HG02973 (cell line): ENCODE measurements around the gene SERPINA1.

Source experiments
- ATAC-seq: cut with Tn5 transposase; IDR thresholded peaks from one replicate; pipeline ENCODE4 v1.9.1; 2021; ENCODE audit warnings: moderate library complexity; ENCODE audit not compliant: unreplicated experiment

SERPINA1 gene

DNA sequence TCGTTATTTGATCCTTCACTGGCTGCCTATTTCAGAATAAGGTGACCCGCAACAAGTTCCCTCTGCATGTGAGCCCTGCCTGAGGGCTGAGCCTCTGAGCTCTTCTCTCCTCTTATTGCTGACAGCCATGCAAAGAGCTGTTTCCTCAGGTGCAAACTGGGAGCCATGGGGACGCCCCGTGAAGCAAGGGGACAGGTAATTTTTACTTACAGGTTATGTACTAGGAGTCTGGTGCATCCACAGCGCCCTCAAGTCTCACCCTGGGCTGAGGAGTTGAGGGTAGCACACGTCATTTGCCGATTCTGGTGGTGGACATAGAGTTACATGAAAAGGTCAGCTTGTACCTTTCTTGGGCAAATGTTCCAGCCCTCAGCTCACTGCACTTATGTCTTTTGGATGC, 39.1 kb downstream of the SERPINA1 start:
- ATAC-seq: no peak

DNA sequence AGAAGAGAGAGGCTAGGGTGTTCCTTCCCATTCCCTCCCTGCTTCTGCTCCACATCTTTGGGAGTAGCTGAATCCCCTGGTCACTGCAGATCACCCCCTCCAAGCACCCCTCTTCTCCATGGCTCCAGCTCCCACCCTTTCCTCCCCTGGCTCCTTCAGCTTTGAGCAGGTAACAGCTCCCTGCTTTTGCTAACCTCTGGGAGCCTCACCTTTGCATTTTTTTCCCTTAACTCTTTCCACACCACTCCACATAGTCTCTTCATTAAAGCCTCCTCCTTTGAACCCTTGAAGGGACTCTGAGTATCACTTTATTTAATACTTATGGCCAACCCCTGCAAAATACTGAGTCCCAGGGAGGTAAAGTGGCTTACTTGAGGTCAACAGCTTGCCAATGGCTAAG, 39.6 kb downstream of the SERPINA1 start:
- ATAC-seq: no peak

DNA sequence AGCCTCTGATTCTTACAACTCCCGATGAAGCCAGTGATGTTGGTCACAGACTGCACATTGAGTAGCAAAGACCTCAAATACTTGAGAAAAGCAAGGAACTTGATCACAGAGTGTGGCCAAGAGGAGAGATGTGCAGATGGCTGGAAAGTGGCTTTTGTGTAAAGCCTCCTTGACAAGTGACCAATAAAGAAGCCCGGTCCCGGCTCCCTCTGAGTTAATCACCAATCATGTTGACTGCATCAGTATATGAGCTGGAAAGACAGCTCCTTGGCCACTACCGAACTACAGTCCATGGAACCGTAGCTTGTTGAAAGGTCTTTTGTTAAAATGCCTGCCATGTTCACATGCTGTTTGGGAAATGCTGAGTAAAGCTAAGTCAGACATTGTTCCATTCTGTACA, 41.6 kb downstream of the SERPINA1 start:
- peak; percentile 27 for ATAC-seq

DNA sequence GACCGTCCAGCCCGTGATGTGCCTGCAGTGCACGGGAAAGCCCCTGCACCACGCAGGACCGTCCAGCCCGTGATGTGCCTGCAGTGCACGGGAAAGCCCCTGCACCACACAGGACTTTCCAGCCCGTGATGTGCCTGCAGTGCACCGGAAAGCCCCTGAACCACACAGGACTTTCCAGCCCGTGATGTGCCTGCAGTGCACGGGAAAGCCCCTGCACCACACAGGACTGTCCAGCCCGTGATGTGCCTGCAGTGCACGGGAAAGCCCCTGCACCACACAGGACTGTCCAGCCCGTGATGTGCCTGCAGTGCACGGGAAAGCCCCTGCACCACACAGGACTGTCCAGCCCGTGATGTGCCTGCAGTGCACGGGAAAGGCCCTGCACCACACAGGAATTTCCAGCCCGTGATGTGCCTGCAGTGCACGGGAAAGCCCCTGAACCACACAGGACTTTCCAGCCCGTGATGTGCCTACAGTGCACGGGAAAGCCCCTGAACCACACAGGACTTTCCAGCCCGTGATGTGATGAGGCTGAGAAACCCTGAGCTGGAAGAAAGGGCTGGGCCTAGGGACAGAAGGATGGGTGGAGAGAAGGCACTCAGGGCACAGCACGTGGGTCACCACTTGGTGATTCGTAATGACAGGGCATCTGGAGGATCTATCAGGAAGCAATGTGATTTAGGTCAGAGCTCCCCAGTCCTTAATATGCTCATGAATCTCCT, 42.2 kb downstream of the SERPINA1 start:
- ATAC-seq: peak; percentile 77

DNA sequence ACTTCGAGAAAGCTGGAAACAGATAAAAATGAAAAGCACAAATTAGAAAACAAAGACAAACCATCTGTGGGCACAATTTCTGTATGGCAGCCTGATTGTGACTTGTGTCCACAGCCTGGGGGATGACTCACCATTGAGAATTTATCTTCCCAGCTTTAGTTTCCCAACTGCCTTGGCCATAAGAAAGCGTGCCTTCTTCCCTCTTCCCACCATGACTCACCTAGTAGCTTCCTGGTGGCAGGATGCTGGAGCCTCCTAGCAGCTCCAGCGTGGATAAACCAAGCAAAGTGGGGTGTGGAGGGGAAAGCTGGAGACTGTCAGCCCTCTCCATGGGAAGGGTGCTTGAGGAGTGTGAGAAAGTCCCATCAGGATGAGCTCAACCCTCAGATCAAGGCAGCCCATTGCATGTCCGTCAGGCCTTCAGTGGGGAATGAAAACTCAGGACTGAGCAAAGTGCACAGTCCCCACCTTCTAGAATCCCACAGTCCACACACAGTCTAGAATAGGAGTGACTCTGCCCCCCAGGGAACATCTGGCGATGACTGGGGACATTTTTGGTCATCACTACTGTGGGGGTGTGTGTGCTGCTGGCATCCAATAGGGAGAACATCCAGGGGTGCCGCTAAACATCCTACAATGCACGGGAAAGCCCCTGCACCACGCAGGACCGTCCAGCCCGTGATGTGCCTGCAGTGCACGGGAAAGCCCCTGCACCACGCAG, 42.9 kb downstream of the SERPINA1 start:
- ATAC-seq: no peak

DNA sequence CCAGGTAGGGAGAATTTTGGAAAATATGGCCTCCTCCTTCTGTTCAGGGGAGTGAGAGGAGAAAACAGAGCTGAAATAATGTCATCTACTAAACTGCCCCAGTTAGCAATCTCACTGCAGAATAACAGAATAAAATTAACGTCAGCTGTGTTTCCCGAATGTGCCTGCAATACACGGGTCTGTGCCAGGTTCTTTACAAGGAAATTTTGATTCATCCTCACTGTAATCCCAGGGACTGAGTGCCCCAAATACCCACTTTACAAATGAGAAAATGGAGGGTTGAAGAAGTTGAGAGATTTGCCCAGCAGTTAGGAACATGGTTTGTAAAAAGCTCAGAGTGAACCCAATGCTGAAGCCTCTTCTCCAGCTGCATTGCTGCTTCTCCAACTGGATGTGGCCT, 44.0 kb downstream of the SERPINA1 start:
- ATAC-seq: no peak

DNA sequence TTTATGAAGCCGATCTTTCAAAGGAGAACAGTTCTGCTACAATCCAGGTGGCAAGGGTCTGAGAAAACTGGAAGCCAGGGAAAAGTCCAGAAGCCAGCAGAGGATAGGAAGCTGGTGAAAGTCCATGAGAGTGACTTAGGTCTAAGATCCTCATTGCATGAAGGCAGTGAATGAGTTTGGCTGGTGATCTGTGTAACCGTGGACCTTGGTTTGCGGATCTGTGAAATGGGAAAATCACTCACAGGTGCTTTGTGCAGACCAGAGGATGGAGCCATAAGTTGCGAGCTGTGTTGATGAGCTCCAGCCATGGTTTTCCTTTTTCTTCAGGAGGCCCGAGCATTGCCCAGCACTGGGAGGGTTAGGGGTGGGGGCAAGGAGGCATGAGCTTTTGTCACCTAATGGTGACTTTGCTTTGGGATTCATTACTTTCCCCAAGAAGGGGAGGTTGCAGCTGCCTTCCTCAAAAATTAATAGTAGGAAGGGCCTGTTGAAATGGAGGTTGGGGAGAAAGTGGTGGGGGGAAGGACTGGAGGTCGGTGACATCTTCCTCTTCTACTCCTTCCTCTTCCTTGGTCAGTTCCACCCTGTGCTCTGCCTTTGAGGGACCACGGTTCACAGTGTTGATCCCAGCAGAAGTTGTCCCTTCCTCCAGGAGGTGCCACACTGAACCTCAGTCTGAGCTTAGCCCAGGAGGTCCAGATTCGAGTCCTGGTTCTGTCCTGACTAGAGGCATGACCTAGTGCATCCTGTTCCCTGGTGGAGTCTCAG, 45.0 kb downstream of the SERPINA1 start:
- ATAC-seq: no peak

DNA sequence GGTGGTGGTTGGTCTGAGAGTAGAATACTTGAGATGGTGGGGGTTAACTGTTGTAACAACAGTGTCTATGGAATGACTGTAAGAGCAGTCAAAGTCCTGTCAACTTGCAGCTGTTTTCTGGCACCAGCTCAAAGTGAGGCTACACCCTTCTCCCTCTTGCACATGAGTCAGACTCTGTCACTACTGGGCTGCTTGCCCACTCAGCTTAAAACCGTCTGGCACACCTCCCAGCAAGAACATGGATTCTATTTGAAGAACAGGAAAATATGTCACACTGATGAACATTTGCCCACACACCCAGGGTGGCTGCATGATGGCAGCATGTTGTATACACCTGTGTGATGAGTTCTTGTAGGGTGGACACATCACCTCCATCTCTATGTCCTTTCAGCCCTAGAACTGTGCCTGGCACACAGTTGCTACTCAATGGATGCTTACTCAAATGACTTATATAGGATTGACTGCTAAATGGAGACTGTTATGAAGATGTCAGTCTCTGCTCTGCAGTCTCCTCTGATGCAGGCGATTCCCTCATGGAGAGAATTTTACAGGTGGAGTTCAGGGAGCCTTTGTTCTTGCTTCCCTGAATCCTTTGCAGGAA, 46.0 kb downstream of the SERPINA1 start:
- no peak for ATAC-seq

DNA sequence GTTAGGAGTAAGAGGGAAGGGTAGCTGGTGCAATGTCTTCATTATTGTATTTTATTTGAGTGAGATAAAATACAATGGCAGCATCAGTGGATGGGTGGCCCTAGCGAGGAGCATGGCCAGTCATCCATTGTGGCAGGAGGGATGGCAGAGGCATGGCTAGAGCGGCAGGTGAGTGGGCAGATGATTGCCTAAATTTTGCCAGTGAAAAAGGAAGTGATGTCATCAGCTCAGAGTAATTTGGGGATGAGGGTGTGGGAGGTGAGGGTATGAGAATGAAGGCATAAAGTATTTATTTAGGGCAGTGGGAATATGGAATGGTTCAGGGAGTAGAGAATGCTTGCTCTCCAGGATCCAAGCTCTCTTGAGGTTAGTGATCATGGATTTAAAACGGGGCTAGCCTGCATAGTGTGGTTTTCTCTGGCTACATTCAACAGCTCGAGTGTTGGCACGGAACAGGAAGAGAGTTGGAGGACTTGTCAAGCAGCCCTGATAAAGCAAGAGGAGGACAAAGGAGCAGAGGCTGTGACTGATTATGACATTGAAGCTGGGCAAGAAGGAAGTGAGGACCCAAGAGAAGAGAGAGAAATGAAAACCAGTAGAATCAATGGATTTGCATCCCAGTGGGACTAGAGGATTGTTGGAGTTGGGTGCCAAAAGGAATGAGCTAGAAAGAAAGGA, 46.6 kb downstream of the SERPINA1 start:
- no peak for ATAC-seq

DNA sequence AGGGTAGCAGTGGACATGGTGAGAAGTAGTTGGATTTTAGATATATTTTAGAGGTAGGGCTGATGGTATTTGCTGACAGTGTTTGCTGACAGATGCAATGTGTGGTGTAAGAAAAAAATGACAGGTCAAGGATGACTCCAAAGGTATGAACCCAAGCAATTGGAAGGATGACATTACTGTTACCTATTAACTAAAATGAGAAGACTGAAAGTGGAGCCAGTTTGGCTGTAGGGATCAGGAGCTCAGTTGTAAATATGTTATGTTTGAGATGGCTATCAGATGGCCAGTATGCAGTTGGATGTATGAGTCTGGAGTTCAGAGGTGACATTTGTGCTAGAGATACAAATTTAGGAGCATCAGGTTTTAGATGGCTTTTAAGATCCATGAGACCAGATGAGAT, 47.9 kb downstream of the SERPINA1 start:
- no peak for ATAC-seq

DNA sequence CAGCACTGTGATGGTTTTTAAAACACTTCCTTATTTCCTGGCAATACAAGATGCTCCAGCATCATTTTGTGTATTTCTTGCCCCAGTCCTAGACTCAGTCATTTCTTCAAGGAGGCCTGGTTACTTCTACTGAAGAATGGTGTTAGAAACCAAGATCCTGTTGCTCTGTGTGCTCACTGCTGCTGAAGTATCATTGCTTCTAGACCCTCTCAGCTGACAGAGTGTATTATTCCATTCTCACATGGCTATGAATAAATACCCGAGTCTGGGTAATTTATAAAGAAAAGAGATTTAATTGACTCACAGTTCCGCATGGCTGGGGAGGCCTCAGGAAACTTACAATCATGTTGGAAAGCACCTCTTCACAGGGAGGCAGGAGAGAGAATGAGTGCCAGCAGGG, 50.4 kb downstream of the SERPINA1 start:
- no peak for ATAC-seq

DNA sequence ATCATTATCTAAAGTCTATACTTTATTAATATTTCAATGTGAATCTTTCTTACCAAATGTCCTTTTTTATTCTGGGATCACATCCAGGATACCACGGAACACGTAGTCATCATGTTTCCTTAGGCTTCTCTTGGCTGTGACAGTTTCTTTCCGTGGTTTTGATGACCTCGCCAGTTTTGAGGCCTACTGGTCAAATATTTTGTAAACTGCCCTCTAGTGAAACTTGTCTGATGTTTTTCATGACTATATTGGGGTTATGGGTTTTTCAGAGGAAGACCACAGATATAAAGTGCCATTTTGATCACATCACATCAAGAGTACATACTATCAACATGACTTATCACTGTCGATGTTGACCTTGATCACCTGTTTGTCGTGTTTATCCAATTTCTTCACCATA, 51.1 kb downstream of the SERPINA1 start:
- no peak for ATAC-seq

DNA sequence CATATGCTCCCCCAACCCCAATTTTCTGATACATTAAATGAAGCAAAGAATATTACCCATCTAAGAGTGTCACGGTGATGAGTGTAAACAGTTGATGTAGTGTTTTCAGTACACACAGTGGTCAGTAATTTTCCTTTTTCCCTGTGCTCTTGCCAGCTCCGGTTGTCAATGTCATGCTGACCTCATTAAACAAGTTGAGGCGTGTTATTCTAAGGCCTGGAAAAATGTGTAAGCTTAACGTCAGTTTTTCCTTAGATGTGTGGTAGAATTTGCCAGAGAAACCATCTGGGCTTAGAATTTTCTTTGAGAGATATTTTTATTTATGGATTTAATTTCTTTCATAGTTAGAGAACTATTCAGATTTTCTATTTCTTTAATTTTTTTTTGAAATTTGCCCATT, 53.5 kb downstream of the SERPINA1 start:
- ATAC-seq: no peak

DNA sequence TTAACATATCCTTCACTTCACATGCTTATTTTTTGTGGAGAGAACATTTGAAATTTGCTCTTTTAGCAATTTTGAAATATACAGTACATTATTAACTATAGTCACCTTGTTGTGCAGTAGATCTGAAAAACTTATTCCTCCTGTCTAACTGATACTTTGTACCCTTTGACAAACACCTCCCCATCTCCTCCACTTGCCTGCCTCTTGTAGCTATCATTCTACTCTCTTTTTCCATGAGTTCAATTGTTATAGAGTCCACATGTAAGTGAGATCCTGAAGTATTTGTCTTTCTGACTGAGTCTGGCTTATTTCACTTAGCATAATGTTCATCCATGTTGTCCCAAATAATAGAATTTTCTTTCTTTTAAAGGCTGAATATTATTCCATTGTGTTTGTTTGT, 55.8 kb downstream of the SERPINA1 start:
- ATAC-seq: no peak

DNA sequence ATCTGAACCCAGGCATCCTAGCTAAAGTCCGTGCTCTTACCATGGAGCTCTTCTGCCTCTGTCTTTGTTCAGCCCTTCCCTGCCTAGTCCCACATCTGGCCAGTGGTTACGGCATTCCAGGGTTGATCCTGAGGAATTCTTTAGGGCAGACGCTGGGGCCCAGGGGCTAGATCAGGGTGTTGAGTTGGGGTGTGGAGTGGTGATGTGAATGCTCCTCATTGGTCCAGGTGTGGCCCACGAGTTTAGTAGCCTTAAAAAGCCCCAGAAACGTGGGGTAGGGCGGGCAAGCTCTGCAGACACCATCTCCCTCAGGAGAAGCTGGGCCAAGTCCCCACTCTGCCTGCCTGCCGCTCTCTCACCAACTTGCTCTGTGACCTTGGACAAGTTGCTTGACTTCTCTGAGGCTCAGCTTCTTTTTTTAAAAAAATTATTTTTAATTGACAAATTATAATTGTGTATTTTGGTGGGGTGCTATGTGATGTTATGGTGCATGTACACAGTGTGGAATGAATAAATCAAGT, 56.3 kb downstream of the SERPINA1 start:
- ATAC-seq: no peak

DNA sequence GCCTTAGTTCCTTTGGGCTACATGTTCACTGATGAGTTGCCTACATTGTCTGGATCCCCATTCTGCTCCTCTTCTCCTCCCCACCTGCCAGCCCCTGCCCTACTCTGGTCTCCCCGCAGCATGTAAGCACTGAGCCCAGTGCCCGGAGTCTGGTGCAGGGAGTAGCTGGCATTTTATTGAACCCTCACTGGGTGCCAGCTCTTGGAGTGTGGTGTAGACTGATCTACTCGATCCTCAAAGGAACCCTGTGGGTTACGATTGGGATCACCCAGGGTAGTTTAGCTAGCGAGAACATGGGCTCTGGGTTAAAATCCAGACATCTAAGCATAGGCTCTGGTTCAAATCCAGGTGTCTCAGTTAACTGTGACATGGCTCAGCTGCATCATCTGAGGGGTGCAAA, 56.9 kb downstream of the SERPINA1 start:
- no peak for ATAC-seq

DNA sequence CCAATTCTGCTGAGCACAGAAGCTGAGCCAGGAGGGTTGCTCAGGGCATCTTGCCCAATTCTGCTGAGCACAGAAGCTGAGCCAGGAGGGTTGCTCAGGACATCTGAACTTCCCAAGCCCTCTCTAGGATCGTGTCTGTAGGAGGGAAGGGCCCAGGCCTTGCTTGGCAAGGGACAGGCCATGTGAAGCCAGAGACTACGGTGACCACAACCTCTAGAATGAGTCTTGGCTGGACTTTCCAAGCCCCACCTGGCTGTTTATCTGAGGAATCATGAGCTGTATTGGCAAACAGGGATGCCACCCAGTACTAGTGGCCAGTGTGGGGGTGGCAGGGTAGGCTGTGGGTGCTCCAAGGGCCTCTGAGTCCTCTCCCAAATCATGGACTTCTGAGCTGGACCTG, 57.5 kb downstream of the SERPINA1 start:
- no peak for ATAC-seq

DNA sequence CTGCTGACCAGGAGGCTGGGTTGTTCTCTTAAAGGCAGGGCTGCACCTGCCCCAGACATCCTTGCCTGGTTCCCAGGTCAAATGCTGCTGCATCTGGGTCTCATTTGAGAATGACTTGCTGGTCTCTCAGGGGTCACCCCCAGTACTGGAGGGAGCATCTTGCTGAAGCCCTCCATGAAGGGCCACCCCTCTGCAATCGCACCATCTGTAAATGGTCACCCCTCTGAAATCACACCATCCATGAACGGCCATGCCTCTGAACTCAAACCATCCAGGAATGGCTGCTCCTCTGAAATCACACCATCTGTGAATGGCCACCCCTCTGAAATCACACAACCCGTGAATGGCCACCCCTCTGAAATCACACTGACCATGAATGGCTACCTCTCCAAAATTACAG, 58.0 kb downstream of the SERPINA1 start:
- ATAC-seq: no peak

DNA sequence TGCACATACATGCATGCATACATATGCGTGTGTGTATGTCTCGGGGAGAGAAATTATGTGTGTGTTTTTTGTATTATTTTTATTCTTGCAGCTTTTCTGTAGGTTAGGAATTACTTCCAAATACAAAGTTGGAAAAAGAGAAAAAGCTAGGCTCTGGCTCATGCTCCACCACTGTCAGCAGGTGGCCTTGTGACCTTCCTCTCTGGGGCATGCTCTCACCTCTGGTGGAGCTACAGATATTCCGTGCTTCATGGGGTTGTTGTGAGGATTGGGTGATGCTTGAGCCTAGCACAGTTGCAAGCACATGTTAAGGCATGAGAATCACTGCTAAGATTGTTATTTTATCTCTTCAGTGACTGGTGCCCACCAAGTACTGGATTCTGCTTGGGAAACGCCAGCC, 58.5 kb downstream of the SERPINA1 start:
- no peak for ATAC-seq

DNA sequence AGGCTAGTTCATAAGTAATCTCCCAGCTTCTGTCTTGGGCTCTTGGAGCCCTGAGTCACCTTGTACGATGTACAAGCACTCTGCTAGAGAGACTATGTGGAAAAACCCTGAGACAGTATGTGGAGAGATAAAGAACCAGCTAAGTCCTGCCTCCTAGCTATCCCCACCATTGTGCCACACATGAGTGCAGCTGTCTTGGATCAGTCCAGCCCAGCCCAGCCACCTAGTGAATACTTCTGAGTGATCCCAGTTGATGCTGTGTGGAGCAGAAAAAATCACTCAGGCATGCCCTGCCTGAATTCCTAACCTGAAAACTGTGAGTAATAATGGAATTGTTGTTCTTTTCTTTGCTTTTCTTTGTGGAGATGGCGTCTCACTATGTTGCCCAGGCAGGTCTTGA, 60.2 kb downstream of the SERPINA1 start:
- no peak for ATAC-seq
